HG02885 (cell line): Measurements from ENCODE around the gene KRT14.

ENCODE experiments used
- ATAC-seq: cut with Tn5 transposase; IDR thresholded peaks from one replicate; pipeline ENCODE4 v1.9.1; 2021; ENCODE audit warnings: mild to moderate bottlenecking; ENCODE audit not compliant: unreplicated experiment, poor library complexity

The KRT14 gene

GRCh38 chr17:41535764-41536481 is 50.8 kb downstream of the KRT14 start:
- no peak for ATAC-seq

GRCh38 chr17:41534899-41535546 is 51.7 kb downstream of the KRT14 start:
- ATAC-seq = no peak

GRCh38 chr17:41533613-41534012 is 53.1 kb downstream of the KRT14 start:
- no peak for ATAC-seq

- ATAC-seq = no peak
These were observed 53.6 kb downstream of the KRT14 start for GRCh38 chr17:41532947-41533570.
